Keratinocyte (primary cell): ENCODE results near the gene KBTBD12. TPM values are rescaled to one million over a fixed set of nuclear protein-coding genes. Genes with fewer than 3 reads are reported as not detected.

ENCODE experiments used
- DNase-seq: peaks from one replicate; pipeline ENCODE4 v3.0.0-alpha.2; 2011; ENCODE audit warnings: low read depth, missing footprints, low spot score
- FAIRE-seq: peaks from 2 replicates; lab custom pipeline; 2011; peaks lifted over from hg19 to GRCh38; lab: Jason Lieb, UNC
- H2AFZ ChIP-seq: 2 replicates; pipeline ENCODE4 v1.6.0; 2012; ENCODE audit warnings: low read length, control low read depth, inconsistent platforms; ENCODE audit not compliant: control insufficient read depth
- H3K27ac ChIP-seq: 2 replicates; pipeline ENCODE4 v1.5.1; 2011; ENCODE audit warnings: low read length; ENCODE audit not compliant: control insufficient read depth, insufficient read depth
- H3K27me3 ChIP-seq: 3 replicates; pipeline ENCODE4 v1.6.0; 2011; ENCODE audit warnings: low read length; ENCODE audit not compliant: control insufficient read depth, insufficient read depth; ENCODE audit errors: extremely low read depth
- H3K36me3 ChIP-seq, 2 experiments: 2 replicates in 1 of 2; 3 replicates in 1 of 2; pipeline ENCODE4 v1.5.1; 2011; ENCODE audit warnings: low read length in 2 of 2, mild to moderate bottlenecking in 1 of 2; ENCODE audit not compliant: control insufficient read depth in 2 of 2, insufficient read depth in 2 of 2; ENCODE audit errors: extremely low read depth in 1 of 2
- H3K4me1 ChIP-seq: 3 replicates; pipeline ENCODE4 v1.5.1; 2011; ENCODE audit warnings: low read length; ENCODE audit not compliant: control insufficient read depth, insufficient read depth; ENCODE audit errors: extremely low read depth
- H3K4me2 ChIP-seq: 3 replicates; pipeline ENCODE4 v1.6.0; 2011; ENCODE audit warnings: low read depth, low read length; ENCODE audit not compliant: control insufficient read depth, insufficient read depth; ENCODE audit errors: extremely low read depth
- H3K4me3 ChIP-seq, 3 experiments: fragments of 200-600 bp in 1 of 3; sonication (generic) in 1 of 3; 2 replicates in 2 of 3; 3 replicates in 1 of 3; pipeline ENCODE4 v1.5.1; 2011 to 2016; ENCODE audit warnings: low read length in 3 of 3, mild to moderate bottlenecking in 3 of 3, control low read depth in 2 of 3, inconsistent platforms in 1 of 3, low read depth in 1 of 3, mixed read lengths in 1 of 3, mixed run types in 1 of 3, moderate library complexity in 1 of 3; ENCODE audit not compliant: control insufficient read depth in 2 of 3, insufficient read depth in 2 of 3; ENCODE audit errors: extremely low read depth in 1 of 3
- H3K79me2 ChIP-seq: 2 replicates; pipeline ENCODE4 v1.6.0; 2012; ENCODE audit warnings: low read length; ENCODE audit not compliant: control insufficient read depth, insufficient read depth
- H3K9ac ChIP-seq: 3 replicates; pipeline ENCODE4 v1.6.0; 2011; ENCODE audit warnings: low read length; ENCODE audit not compliant: control insufficient read depth, insufficient read depth; ENCODE audit errors: extremely low read depth
- H3K9me1 ChIP-seq: 3 replicates; pipeline ENCODE4 v1.6.0; 2011; ENCODE audit warnings: low read length; ENCODE audit not compliant: control insufficient read depth, insufficient read depth; ENCODE audit errors: extremely low read depth
- H3K9me3 ChIP-seq: 2 replicates; pipeline ENCODE4 v1.5.1; 2012; ENCODE audit warnings: low read depth, low read length; ENCODE audit not compliant: control insufficient read depth
- H4K20me1 ChIP-seq: 3 replicates; pipeline ENCODE4 v1.6.0; 2011; ENCODE audit warnings: low read length; ENCODE audit not compliant: control insufficient read depth, insufficient read depth; ENCODE audit errors: extremely low read depth
- EZH2 ChIP-seq: IDR thresholded peaks from one replicate; pipeline ENCODE4 v1.6.1; 2012; ENCODE audit warnings: inconsistent platforms, mild to moderate bottlenecking, low read length, moderate library complexity
- dilution Hi-C: fragments of 300-500 bp; cut with MboI; formaldehyde crosslinking; loops from one replicate; pipeline ENCODE4 v1.7.0; 2020; ENCODE audit warnings: low sequenced_read_pairs; ENCODE audit not compliant: extremely low pct_ligation_motif_present
- polyA plus RNA-seq, 5 experiments: library from polyadenylated mRNA; depleted of rRNA in 3 of 5; stranded (reverse) in 3 of 5; stranded (forward) in 1 of 5; unstranded in 1 of 5; fragments of >200 nt; gene quantifications; 1 replicate in 1 of 5; 2 replicates in 3 of 5; 3 replicates in 1 of 5; pipeline versions ENCODE4 v1.2.1 to v1.2.3, GENCODE V29; 2011 to 2012; ENCODE audit warnings: missing spikeins in 2 of 5, low read depth in 1 of 5, low replicate concordance in 1 of 5
- TF ChIP-seq, protein P1 (sequence below), 3 experiments: IDR thresholded peaks in 1 of 3; conservative IDR thresholded peaks in 1 of 3; optimal IDR thresholded peaks in 1 of 3; 2 replicates in 2 of 3; 3 replicates in 1 of 3; pipeline versions ENCODE3 to v1.5.1; 2011; ENCODE audit warnings: low read length in 3 of 3, mild to moderate bottlenecking in 3 of 3, moderate library complexity in 2 of 3, control low read depth in 1 of 3, inconsistent platforms in 1 of 3; ENCODE audit not compliant: insufficient read depth in 2 of 3; ENCODE audit errors: extremely low read depth in 1 of 3

Gene KBTBD12
- polyA plus RNA-seq, 1 donor (not counting 4 experiments of a cell fraction or from before 2014, with no cell fraction given): not detected

DNA sequence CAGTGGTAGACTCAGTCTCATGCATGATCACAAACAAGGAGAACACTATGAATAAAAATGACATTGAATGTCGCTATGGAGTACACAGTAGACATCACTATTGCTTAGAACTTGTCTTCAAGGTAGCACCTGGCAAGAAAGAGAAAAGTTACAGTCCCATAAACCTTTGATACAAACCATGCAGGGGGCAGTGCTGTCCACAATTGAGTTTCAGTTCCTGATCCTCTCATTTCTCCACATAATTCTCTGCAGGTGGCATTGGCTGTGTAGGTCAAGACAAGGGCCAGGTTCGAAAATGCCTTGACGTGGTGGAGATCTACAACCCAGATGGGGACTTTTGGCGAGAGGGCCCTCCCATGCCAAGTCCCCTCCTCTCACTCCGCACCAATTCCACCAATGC lies 47.9 kb downstream of the KBTBD12 start:
- Histone ChIP-seq H3K9me3 (no peaks in the 10 kb centered on the region), H3K79me2 (no peaks in the 10 kb centered on the region), H4K20me1 (no peaks in the 10 kb centered on the region), H3K36me3 (no peaks in the 10 kb centered on the region), H3K4me2 (no peak overlapping the region), H2AFZ (no peak overlapping the region), H3K27ac (no peak overlapping the region), H3K9ac (no peak overlapping the region), H3K4me3 (no peak overlapping the region), H3K9me1 (no peaks in the 10 kb centered on the region), H3K27me3 (no peaks in the 10 kb centered on the region), H3K4me1 (peaks cover 13% of the 10 kb centered on the region)
- DNase-seq: no peak
- FAIRE-seq: no peak
- TF ChIP-seq, protein P1, sequence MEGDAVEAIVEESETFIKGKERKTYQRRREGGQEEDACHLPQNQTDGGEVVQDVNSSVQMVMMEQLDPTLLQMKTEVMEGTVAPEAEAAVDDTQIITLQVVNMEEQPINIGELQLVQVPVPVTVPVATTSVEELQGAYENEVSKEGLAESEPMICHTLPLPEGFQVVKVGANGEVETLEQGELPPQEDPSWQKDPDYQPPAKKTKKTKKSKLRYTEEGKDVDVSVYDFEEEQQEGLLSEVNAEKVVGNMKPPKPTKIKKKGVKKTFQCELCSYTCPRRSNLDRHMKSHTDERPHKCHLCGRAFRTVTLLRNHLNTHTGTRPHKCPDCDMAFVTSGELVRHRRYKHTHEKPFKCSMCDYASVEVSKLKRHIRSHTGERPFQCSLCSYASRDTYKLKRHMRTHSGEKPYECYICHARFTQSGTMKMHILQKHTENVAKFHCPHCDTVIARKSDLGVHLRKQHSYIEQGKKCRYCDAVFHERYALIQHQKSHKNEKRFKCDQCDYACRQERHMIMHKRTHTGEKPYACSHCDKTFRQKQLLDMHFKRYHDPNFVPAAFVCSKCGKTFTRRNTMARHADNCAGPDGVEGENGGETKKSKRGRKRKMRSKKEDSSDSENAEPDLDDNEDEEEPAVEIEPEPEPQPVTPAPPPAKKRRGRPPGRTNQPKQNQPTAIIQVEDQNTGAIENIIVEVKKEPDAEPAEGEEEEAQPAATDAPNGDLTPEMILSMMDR (optimal IDR thresholded peaks at IDR 0.05 in 1 of 3, IDR thresholded peaks at IDR 0.05 in 1 of 3, conservative IDR thresholded peaks at IDR 0.05 in 1 of 3; ENCODE audit: extremely low read depth in 1 of 3, insufficient read depth in 2 of 3, low read length in 3 of 3): no peak
- no peak for TF ChIP-seq EZH2
- dilution Hi-C loops: no loop called here

DNA sequence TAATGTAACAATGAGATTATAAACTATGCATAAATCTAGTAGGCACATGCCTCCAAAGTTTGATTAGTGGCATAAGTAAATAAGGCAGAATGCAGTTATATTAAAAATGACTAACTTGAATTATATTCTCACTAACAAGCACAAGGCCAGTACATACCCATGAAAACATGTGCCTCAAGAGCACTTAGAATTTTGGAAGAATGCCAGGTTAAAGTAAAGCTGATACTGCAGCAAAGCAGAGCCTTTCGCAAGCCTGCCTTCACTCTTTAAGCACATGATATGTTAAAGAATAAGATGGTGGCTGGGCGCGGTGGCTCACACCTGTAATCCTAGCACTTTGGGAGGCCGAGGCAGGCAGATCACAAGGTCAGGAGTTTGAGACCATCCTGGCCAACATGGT lies 49.0 kb downstream of the KBTBD12 start:
- H4K20me1 ChIP-seq: no peaks in the 10 kb centered on the region
- H3K4me2 ChIP-seq: no peak overlapping the region
- H3K36me3 ChIP-seq: no peaks in the 10 kb centered on the region
- no peak for FAIRE-seq
- no peaks in the 10 kb centered on the region for H3K27me3 ChIP-seq
- no peak for DNase-seq
- no peak overlapping the region for H3K27ac ChIP-seq
- no peak overlapping the region for H3K9ac ChIP-seq
- H2AFZ ChIP-seq: no peak overlapping the region
- H3K4me1 ChIP-seq: peaks cover 13% of the 10 kb centered on the region
- dilution Hi-C loops: no loop called here
- no peak for TF ChIP-seq EZH2
- TF ChIP-seq, protein P1 (optimal IDR thresholded peaks at IDR 0.05 in 1 of 3, IDR thresholded peaks at IDR 0.05 in 1 of 3, conservative IDR thresholded peaks at IDR 0.05 in 1 of 3; ENCODE audit: extremely low read depth in 1 of 3, insufficient read depth in 2 of 3, low read length in 3 of 3): no peak
- H3K4me3 ChIP-seq: no peak overlapping the region
- H3K79me2 ChIP-seq: no peaks in the 10 kb centered on the region
- no peaks in the 10 kb centered on the region for H3K9me3 ChIP-seq
- no peaks in the 10 kb centered on the region for H3K9me1 ChIP-seq
